ENCODE measurements around the gene KLHL35. TPM values are rescaled to one million over a fixed set of nuclear protein-coding genes. Genes with fewer than 3 reads are reported as not detected.

Gene KLHL35
- total and polyA plus RNA-seq, 2 donors (not counting 1 experiment from before 2014, with no cell fraction given): 0.42 to 1.3 TPM

DNA sequence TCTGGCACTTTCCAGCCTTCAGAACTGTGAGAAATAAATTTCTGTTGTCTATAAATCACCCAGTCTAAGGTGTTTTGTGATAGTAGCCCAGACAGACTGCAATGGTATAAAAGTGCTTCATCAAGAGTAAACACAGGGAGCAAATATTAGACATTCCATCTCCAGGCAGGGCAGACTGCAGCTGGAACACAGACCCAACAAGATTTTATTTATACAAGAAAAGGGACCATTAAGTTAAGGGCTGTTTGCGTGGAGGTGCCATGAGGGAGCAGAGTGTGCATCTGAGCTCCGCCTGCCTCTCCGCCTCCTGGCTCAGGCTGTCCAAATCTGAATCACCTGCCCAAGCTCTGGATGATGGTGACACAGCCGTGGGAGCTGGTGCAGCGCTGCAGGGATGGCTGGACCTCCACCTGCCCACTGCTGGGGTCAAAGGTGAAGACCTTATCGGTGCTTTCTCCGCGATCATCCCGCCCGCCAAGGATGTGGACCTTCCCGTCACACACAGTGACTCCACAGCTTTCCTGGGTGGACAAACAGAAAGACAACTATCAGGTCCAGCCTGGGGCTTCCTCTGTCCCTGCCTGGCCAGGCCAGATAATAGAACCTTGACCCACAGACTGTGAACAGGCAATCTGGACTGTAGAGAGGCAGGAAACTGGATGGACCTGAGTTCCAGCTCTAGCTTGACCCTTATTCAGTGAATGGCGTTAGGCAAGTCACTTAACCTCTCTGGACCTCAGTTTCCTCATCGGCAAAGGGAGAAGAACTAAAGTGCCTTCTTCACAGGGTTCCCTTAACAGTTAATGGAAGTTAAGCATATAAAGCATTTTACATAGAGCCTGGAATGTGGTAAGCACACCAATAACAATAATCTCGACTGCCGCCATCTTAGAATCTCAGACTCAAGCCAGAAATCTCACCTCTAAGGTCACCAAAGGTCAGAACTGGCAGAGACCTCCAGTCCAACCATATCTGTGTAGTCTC lies 10.5 kb downstream of the KLHL35 start:
- peaks cover 8% of the 10 kb centered on the region for H3K4me1 ChIP-seq (ENCODE audit: control insufficient read depth, extremely low read depth, insufficient read depth, low read length)
- no peak for DNase-seq (ENCODE audit: low read depth in 2 of 2)
- no peak overlapping the region for H3K27ac ChIP-seq (ENCODE audit: insufficient read depth, low read length)
- H2AFZ ChIP-seq (ENCODE audit: low read length): no peak overlapping the region
- H3K36me3 ChIP-seq (ENCODE audit: control insufficient read depth, insufficient read depth, low read length): peaks cover 4% of the 10 kb centered on the region
- no peak overlapping the region for H3K4me2 ChIP-seq (ENCODE audit: extremely low read depth, insufficient read depth, low read length)
- no peaks in the 10 kb centered on the region for H3K27me3 ChIP-seq (ENCODE audit: control insufficient read depth, insufficient read depth, low read length)
- H3K4me3 ChIP-seq (replicated peaks in 1 of 4; ENCODE audit: control extremely low read depth in 1 of 4, insufficient read depth in 1 of 4, low read depth in 3 of 4, low read length in 4 of 4): no peak overlapping the region
- no peaks in the 10 kb centered on the region for H4K20me1 ChIP-seq (ENCODE audit: control insufficient read depth, extremely low read depth, insufficient read depth, low read length)
- no peak for TF ChIP-seq EZH2 (IDR thresholded peaks at IDR 0.05; ENCODE audit: low read length, missing control alignments)
- TF ChIP-seq, protein P1, sequence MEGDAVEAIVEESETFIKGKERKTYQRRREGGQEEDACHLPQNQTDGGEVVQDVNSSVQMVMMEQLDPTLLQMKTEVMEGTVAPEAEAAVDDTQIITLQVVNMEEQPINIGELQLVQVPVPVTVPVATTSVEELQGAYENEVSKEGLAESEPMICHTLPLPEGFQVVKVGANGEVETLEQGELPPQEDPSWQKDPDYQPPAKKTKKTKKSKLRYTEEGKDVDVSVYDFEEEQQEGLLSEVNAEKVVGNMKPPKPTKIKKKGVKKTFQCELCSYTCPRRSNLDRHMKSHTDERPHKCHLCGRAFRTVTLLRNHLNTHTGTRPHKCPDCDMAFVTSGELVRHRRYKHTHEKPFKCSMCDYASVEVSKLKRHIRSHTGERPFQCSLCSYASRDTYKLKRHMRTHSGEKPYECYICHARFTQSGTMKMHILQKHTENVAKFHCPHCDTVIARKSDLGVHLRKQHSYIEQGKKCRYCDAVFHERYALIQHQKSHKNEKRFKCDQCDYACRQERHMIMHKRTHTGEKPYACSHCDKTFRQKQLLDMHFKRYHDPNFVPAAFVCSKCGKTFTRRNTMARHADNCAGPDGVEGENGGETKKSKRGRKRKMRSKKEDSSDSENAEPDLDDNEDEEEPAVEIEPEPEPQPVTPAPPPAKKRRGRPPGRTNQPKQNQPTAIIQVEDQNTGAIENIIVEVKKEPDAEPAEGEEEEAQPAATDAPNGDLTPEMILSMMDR (conservative IDR thresholded peaks at IDR 0.05 in 1 of 2, IDR thresholded peaks at IDR 0.05 in 1 of 2; ENCODE audit: low read depth in 1 of 2, low read length in 2 of 2): no peak
- H3K9me3 ChIP-seq (ENCODE audit: control insufficient read depth, insufficient read depth, low read depth, low read length): no peaks in the 10 kb centered on the region
- no peak overlapping the region for H3K9ac ChIP-seq (ENCODE audit: insufficient read depth, low read length)
- H3K79me2 ChIP-seq (ENCODE audit: control insufficient read depth, insufficient read depth, low read length): no peaks in the 10 kb centered on the region

DNA sequence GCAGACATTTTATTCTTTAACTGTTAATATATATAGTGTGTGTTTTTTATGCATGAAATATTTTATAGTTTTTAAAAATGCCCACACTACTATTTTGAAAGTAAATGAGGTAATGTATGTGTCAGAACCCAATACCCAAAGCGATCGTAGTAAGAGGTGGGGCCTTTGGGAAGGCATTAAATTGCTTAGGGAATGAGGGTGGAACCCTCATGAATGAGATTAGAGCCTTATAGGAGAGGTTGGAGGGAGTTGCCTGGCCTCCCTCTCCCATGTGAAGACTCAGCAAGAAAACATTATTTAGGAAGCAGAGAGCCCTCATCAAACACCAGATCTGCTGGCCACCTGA lies 11.1 kb downstream of the KLHL35 start:
- H3K36me3 ChIP-seq (ENCODE audit: control insufficient read depth, insufficient read depth, low read length): peaks cover 4% of the 10 kb centered on the region
- H3K4me1 ChIP-seq (ENCODE audit: control insufficient read depth, extremely low read depth, insufficient read depth, low read length): peaks cover 8% of the 10 kb centered on the region
- no peak overlapping the region for H3K4me2 ChIP-seq (ENCODE audit: extremely low read depth, insufficient read depth, low read length)
- no peak overlapping the region for H3K9ac ChIP-seq (ENCODE audit: insufficient read depth, low read length)
- H3K27ac ChIP-seq (ENCODE audit: insufficient read depth, low read length): no peak overlapping the region
- H2AFZ ChIP-seq (ENCODE audit: low read length): no peak overlapping the region
- H3K27me3 ChIP-seq (ENCODE audit: control insufficient read depth, insufficient read depth, low read length): no peaks in the 10 kb centered on the region
- no peak overlapping the region for H3K4me3 ChIP-seq (replicated peaks in 1 of 4; ENCODE audit: control extremely low read depth in 1 of 4, insufficient read depth in 1 of 4, low read depth in 3 of 4, low read length in 4 of 4)
- no peak for DNase-seq (ENCODE audit: low read depth in 2 of 2)
- no peak for TF ChIP-seq EZH2 (IDR thresholded peaks at IDR 0.05; ENCODE audit: low read length, missing control alignments)
- H3K79me2 ChIP-seq (ENCODE audit: control insufficient read depth, insufficient read depth, low read length): no peaks in the 10 kb centered on the region
- no peaks in the 10 kb centered on the region for H3K9me3 ChIP-seq (ENCODE audit: control insufficient read depth, insufficient read depth, low read depth, low read length)
- no peaks in the 10 kb centered on the region for H4K20me1 ChIP-seq (ENCODE audit: control insufficient read depth, extremely low read depth, insufficient read depth, low read length)

DNA sequence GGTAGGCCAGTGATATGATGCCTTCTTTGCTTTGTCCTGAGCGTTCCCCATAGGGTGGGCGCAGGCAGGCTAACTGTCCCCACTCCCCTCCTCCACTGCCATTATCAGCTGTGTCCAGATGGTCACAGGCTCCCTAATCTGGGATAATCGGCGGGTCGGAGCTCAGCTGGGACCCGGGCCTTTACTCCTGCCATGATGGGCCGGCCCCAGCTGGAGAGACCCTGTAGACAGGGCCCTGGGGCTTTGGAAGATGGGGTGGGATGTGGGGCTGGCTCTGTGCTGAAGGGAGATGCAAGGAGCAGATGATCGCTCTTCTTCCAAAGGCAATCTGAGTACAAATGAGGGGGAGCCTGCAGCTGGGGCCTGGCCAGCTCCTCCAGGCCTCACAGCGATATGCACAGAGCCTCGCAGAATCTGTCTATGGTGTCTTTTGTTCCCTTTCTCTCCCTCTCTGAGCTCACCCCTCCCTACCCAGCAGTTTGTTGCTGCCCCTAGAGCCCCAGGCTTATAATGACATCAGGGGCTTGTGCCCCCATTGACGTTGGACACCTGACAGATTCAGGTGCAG lies 11.9 kb downstream of the KLHL35 start:
- Histone ChIP-seq H3K27me3 (ENCODE audit: control insufficient read depth, insufficient read depth, low read length) (no peaks in the 10 kb centered on the region), H3K27ac (ENCODE audit: insufficient read depth, low read length) (no peak overlapping the region), H3K36me3 (ENCODE audit: control insufficient read depth, insufficient read depth, low read length) (peaks cover 4% of the 10 kb centered on the region), H3K4me1 (ENCODE audit: control insufficient read depth, extremely low read depth, insufficient read depth, low read length) (peaks cover 8% of the 10 kb centered on the region), H2AFZ (ENCODE audit: low read length) (no peak overlapping the region), H3K9me3 (ENCODE audit: control insufficient read depth, insufficient read depth, low read depth, low read length) (no peaks in the 10 kb centered on the region), H3K4me3 (replicated peaks in 1 of 4; ENCODE audit: control extremely low read depth in 1 of 4, insufficient read depth in 1 of 4, low read depth in 3 of 4, low read length in 4 of 4) (no peak overlapping the region), H3K9ac (ENCODE audit: insufficient read depth, low read length) (no peak overlapping the region), H3K4me2 (ENCODE audit: extremely low read depth, insufficient read depth, low read length) (no peak overlapping the region), H4K20me1 (ENCODE audit: control insufficient read depth, extremely low read depth, insufficient read depth, low read length) (no peaks in the 10 kb centered on the region), H3K79me2 (ENCODE audit: control insufficient read depth, insufficient read depth, low read length) (no peaks in the 10 kb centered on the region)
- DNase-seq (ENCODE audit: low read depth in 2 of 2): no peak
- TF ChIP-seq EZH2 (IDR thresholded peaks at IDR 0.05; ENCODE audit: low read length, missing control alignments): no peak
- TF ChIP-seq, protein P1 (conservative IDR thresholded peaks at IDR 0.05 in 1 of 2, IDR thresholded peaks at IDR 0.05 in 1 of 2; ENCODE audit: low read depth in 1 of 2, low read length in 2 of 2): no peak
